Measurements from ENCODE around the gene CCDC159. TPM values are rescaled to one million over a fixed set of nuclear protein-coding genes. Genes with fewer than 3 reads are reported as not detected.

The CCDC159 gene
- total and polyA plus RNA-seq, 2 of the 4 experiments (the other 2 are of a cell fraction): 4.7 to 14.0 TPM

GRCh38 chr19:11397089-11397610 is 50.8 kb downstream of the CCDC159 start:
- H2BK15ac ChIP-seq (ENCODE audit: low read depth, low read length): no peak overlapping the region
- CTCF ChIA-PET: interaction anchor here (0.7 to 1.1 kb wide), 2 partner anchors 14 to 24 kb away, joined by 3 read pairs; no protein-coding TSS in a partner anchor
- no peak overlapping the region for H3K56ac ChIP-seq (ENCODE audit: extremely low read depth, insufficient read depth, low read length)
- no peak overlapping the region for H3K4me2 ChIP-seq (ENCODE audit: low read depth, low read length)
- no peak for ATAC-seq (ENCODE audit: low read depth)
- H3K36me3 ChIP-seq (ENCODE audit: control insufficient read depth, insufficient read depth, low read length): no peaks in the 10 kb centered on the region
- H3K9ac ChIP-seq (ENCODE audit: low read depth, low read length): no peak overlapping the region
- intact Hi-C loops (cut with micrococcal nuclease) (no loop called here), dilution Hi-C loops (cut with HindIII; ENCODE audit: low sequenced_read_pairs, unreplicated experiment) (no loop called here), in situ Hi-C loops (cut with MboI; ENCODE audit: low sequenced_read_pairs) (no loop called here)
- no peaks in the 10 kb centered on the region for H3K79me1 ChIP-seq (ENCODE audit: low read depth in 1 of 2, low read length in 2 of 2)
- 90% methylated on average over 10 of the region's 22 CpGs; no CpG with 5 or more reads in 1 of the 2 experiments for WGBS, 2 experiments (ENCODE audit: extremely low coverage in 2 of 2, insufficient read length in 1 of 2)
- peaks cover 3% of the 10 kb centered on the region; the same call in 1 of the 2 replicates for H3K9me1 ChIP-seq (ENCODE audit: insufficient read depth, low read length)
- H2AK5ac ChIP-seq (ENCODE audit: low read depth, low read length): no peak overlapping the region
- no peak overlapping the region for H2BK120ac ChIP-seq (ENCODE audit: low read depth, low read length)
- POLR2A ChIA-PET (ENCODE audit: unreplicated experiment): interaction anchor here (0.6 kb wide), 1 partner anchor 49 kb away, joined by 5 read pairs; no protein-coding TSS in a partner anchor
- H3K9me3 ChIP-seq (ENCODE audit: control insufficient read depth, insufficient read depth, low read length): no peaks in the 10 kb centered on the region
- H4K20me1 ChIP-seq (ENCODE audit: insufficient read depth, low read length): no peaks in the 10 kb centered on the region
- no peaks in the 10 kb centered on the region for H3K4me1 ChIP-seq (ENCODE audit: control insufficient read depth, insufficient read depth, low read length)
- H2BK20ac ChIP-seq (ENCODE audit: low read depth, low read length): no peak overlapping the region
- H2BK5ac ChIP-seq (ENCODE audit: low read depth, low read length, poor library complexity, severe bottlenecking): no peak overlapping the region
- H4K91ac ChIP-seq (ENCODE audit: insufficient read depth, low read depth, low read length): no peak overlapping the region
- no peak overlapping the region for H3K18ac ChIP-seq (ENCODE audit: low read depth, low read length)
- no peak overlapping the region for H3K14ac ChIP-seq (replicated peaks; ENCODE audit: low read depth, low read length)
- no peak for DNase-seq
- no peak overlapping the region for H3K23ac ChIP-seq (ENCODE audit: low read depth, low read length)
- H2AK9ac ChIP-seq (replicated peaks; ENCODE audit: low read depth, low read length, poor library complexity): no peak overlapping the region
- H4K5ac ChIP-seq (ENCODE audit: low read depth, low read length): no peak overlapping the region
- no peak for TF ChIP-seq MAFK (IDR thresholded peaks at IDR 0.05; ENCODE audit: low read depth, low read length)
- TF ChIP-seq POLR2A (IDR thresholded peaks at IDR 0.05; ENCODE audit: low read depth, low read length): no peak
- no peak for TF ChIP-seq CTCF (conservative IDR thresholded peaks at IDR 0.05; ENCODE audit: low read depth, low read length)
- TF ChIP-seq MXI1 (IDR thresholded peaks at IDR 0.05; ENCODE audit: borderline replicate concordance, low read depth, low read length): no peak
- no peak for TF ChIP-seq NFE2L2 (IDR thresholded peaks at IDR 0.05; ENCODE audit: low read depth, low read length)
- TF ChIP-seq CEBPB (IDR thresholded peaks at IDR 0.05; ENCODE audit: low read depth, low read length): no peak
- TF ChIP-seq FOS (IDR thresholded peaks at IDR 0.05; ENCODE audit: low read depth, low read length): no peak
- TF ChIP-seq RFX5 (IDR thresholded peaks at IDR 0.05; ENCODE audit: low read depth, low read length): no peak
- no peak for TF ChIP-seq SMC3 (IDR thresholded peaks at IDR 0.05; ENCODE audit: low read depth, low read length)
- no peak for TF ChIP-seq CHD1 (IDR thresholded peaks at IDR 0.05; ENCODE audit: low read depth, low read length)
- no peak for TF ChIP-seq RCOR1 (IDR thresholded peaks at IDR 0.05; ENCODE audit: insufficient replicate concordance, low read length)
- TF ChIP-seq USF2 (IDR thresholded peaks at IDR 0.05; ENCODE audit: low read depth, low read length): no peak
- TF ChIP-seq BHLHE40 (IDR thresholded peaks at IDR 0.05; ENCODE audit: low read depth, low read length): no peak
- no TSS peak for BruUV-seq (replicated peaks)
- H3K27ac ChIP-seq (ENCODE audit: insufficient read depth, low read length): no peak overlapping the region
- H2AFZ ChIP-seq (replicated peaks; ENCODE audit: low read length, poor library complexity): no peak overlapping the region
- H3K27me3 ChIP-seq (ENCODE audit: control insufficient read depth, insufficient read depth, low read length): no peaks in the 10 kb centered on the region
- no peak overlapping the region for H4K8ac ChIP-seq (ENCODE audit: low read depth in 2 of 2, low read length in 2 of 2)
- no peak overlapping the region for H3K4ac ChIP-seq (ENCODE audit: low read depth, low read length)
- H3K4me3 ChIP-seq (ENCODE audit: insufficient read depth, low read depth, low read length): no peak overlapping the region

Data from IMR-90 (cell line).